Hepatic stellate cell (primary cell): ENCODE data around the gene ASS1.
A peak's percentile ranks its signal among the peaks of the same experiment; 100 is the strongest.

Source experiments
- DNase-seq: peaks from one replicate; pipeline ENCODE4 v3.0.0; 2011; ENCODE audit warnings: low spot score

ASS1 gene

GRCh38 chr9:130454096-130454811 lies 9.5 kb downstream of the ASS1 start:
- DNase-seq: no peak

- DNase-seq: no peak
These were observed 10.1 kb downstream of the ASS1 start for GRCh38 chr9:130454812-130455325.

- DNase-seq: no peak
These were observed 13.5 kb downstream of the ASS1 start for GRCh38 chr9:130458027-130458803.

GRCh38 chr9:130458804-130459067 lies 14.0 kb downstream of the ASS1 start:
- no peak for DNase-seq

GRCh38 chr9:130459151-130459550 lies 14.4 kb downstream of the ASS1 start:
- no peak for DNase-seq

- DNase-seq: no peak
These were observed 15.3 kb downstream of the ASS1 start for GRCh38 chr9:130459941-130460669.

- DNase-seq: peak; percentile 77
These were observed 16.5 kb downstream of the ASS1 start for GRCh38 chr9:130461218-130461630.

GRCh38 chr9:130461731-130462130 lies 17.0 kb downstream of the ASS1 start:
- no peak for DNase-seq

GRCh38 chr9:130462685-130463540 lies 18.2 kb downstream of the ASS1 start:
- no peak for DNase-seq

- no peak for DNase-seq
These were observed 19.3 kb downstream of the ASS1 start for GRCh38 chr9:130463763-130464745.

GRCh38 chr9:130465383-130466096 lies 20.8 kb downstream of the ASS1 start:
- no peak for DNase-seq

- DNase-seq: no peak
These were observed 21.9 kb downstream of the ASS1 start for GRCh38 chr9:130466537-130467217.

- no peak for DNase-seq
These were observed 22.6 kb downstream of the ASS1 start for GRCh38 chr9:130467316-130467715.

GRCh38 chr9:130468566-130468965 lies 23.8 kb downstream of the ASS1 start:
- no peak for DNase-seq

GRCh38 chr9:130470269-130470668 lies 25.5 kb downstream of the ASS1 start:
- no peak for DNase-seq

GRCh38 chr9:130470950-130471349 lies 26.2 kb downstream of the ASS1 start:
- DNase-seq: no peak

GRCh38 chr9:130471411-130472183 lies 26.8 kb downstream of the ASS1 start:
- DNase-seq: no peak

GRCh38 chr9:130472184-130472705 lies 27.5 kb downstream of the ASS1 start:
- no peak for DNase-seq
